ENCODE data around the gene ZDHHC12.

Gene ZDHHC12

GRCh38 chr9:128768606-128769005 is 44.7 kb upstream of the ZDHHC12 start:
- peak overlapping the region; percentile 18; the same call in 1 of the 2 replicates for H3K27ac ChIP-seq
- CTCF ChIA-PET, result interaction anchor here (0.5 to 0.6 kb wide), 4 partner anchors 18 to 1659 kb away, joined by 3 to 8 read pairs (median 3); no protein-coding TSS in a partner anchor
- POLR2A ChIA-PET (ENCODE audit: low non-redundant PET), result interaction anchor here (0.6 kb wide), 1 partner anchor 281 kb away, joined by 3 read pairs; no protein-coding TSS in a partner anchor
- TF ChIP-seq CTCF (conservative IDR thresholded peaks at IDR 0.05; ENCODE audit: low read depth), result no peak
- no peak for DNase-seq (ENCODE audit: low spot score)

GRCh38 chr9:128765499-128765898 is 41.6 kb upstream of the ZDHHC12 start:
- ChIA-PET POLR2A (ENCODE audit: low non-redundant PET) (interaction anchor here (0.7 kb wide), 1 partner anchor 12 kb away, joined by 5 read pairs; no protein-coding TSS in a partner anchor), CTCF (interaction anchor here (0.6 kb wide), 1 partner anchor 90 kb away, joined by 3 read pairs; no protein-coding TSS in a partner anchor)
- no peak for TF ChIP-seq CTCF (conservative IDR thresholded peaks at IDR 0.05; ENCODE audit: low read depth)
- H3K27ac ChIP-seq, result no peak overlapping the region
- DNase-seq (ENCODE audit: low spot score), result no peak

GRCh38 chr9:128764361-128764760 is 40.4 kb upstream of the ZDHHC12 start:
- H3K27ac ChIP-seq, result no peak overlapping the region; the same call in 1 of the 2 replicates
- CTCF ChIA-PET, result no interaction called here

GRCh38 chr9:128762671-128763449 is 38.9 kb upstream of the ZDHHC12 start:
- CTCF ChIA-PET, result no interaction called here
- POLR2A ChIA-PET (ENCODE audit: low non-redundant PET), result interaction anchor here (0.7 kb wide), 1 partner anchor 380 kb away, joined by 4 read pairs; no protein-coding TSS in a partner anchor
- no peak for DNase-seq (ENCODE audit: low spot score)
- no peak for TF ChIP-seq CTCF (conservative IDR thresholded peaks at IDR 0.05; ENCODE audit: low read depth)
- H3K27ac ChIP-seq, result peak overlapping the region; percentile 29

More at GRCh38 chr9:128764361-128764760, 40.4 kb upstream of the ZDHHC12 start:
- POLR2A ChIA-PET (ENCODE audit: low non-redundant PET), result no interaction called here
- TF ChIP-seq CTCF (conservative IDR thresholded peaks at IDR 0.05; ENCODE audit: low read depth), result no peak
- DNase-seq (ENCODE audit: low spot score), result no peak

GRCh38 chr9:128757602-128758001 is 33.7 kb upstream of the ZDHHC12 start:
- CTCF ChIA-PET, result interaction anchor here (0.6 kb wide), 1 partner anchor 24 kb away, joined by 4 read pairs; no protein-coding TSS in a partner anchor
- no peak for DNase-seq (ENCODE audit: low spot score)
- TF ChIP-seq CTCF (conservative IDR thresholded peaks at IDR 0.05; ENCODE audit: low read depth), result no peak
- H3K27ac ChIP-seq, result no peak overlapping the region
- POLR2A ChIA-PET (ENCODE audit: low non-redundant PET), result no interaction called here

- POLR2A ChIA-PET (ENCODE audit: low non-redundant PET), result interaction anchor here (0.6 kb wide), 1 partner anchor 12 kb away, joined by 5 read pairs; no protein-coding TSS in a partner anchor
- no peak overlapping the region for H3K27ac ChIP-seq
- CTCF ChIA-PET, result interaction anchor here (0.5 kb wide), 1 partner anchor 105 kb away, joined by 3 read pairs; no protein-coding TSS in a partner anchor
- no peak for TF ChIP-seq CTCF (conservative IDR thresholded peaks at IDR 0.05; ENCODE audit: low read depth)
- DNase-seq (ENCODE audit: low spot score), result no peak
These were observed 29.7 kb upstream of the ZDHHC12 start for GRCh38 chr9:128753627-128754026.

Measured in RWPE1 (cell line).